Effector memory CD4-positive, alpha-beta T cell (primary cell): ENCODE data around the gene CXCR1.

Source experiments
- DNase-seq, 3 donors: peaks; one replicate each; pipeline ENCODE4 v3.0.0-alpha.2; 2020
- H3K27ac ChIP-seq: 2 replicates; pipeline ENCODE4 v1.7.0; 2013; ENCODE audit warnings: mild to moderate bottlenecking, low read length, moderate library complexity; ENCODE audit not compliant: insufficient read depth, poor library complexity, severe bottlenecking
- H3K27me3 ChIP-seq: replicated peaks from 2 replicates; pipeline ENCODE4 v1.7.0; 2013; ENCODE audit warnings: mild to moderate bottlenecking, low read length; ENCODE audit not compliant: insufficient read depth, control insufficient read depth, poor library complexity, severe bottlenecking
- H3K36me3 ChIP-seq: 2 replicates; pipeline ENCODE4 v1.7.0; 2013; ENCODE audit warnings: mild to moderate bottlenecking, low read length, moderate library complexity; ENCODE audit not compliant: control insufficient read depth, insufficient read depth
- H3K4me1 ChIP-seq: 2 replicates; pipeline ENCODE4 v1.7.0; 2013; ENCODE audit warnings: low read length, mild to moderate bottlenecking; ENCODE audit not compliant: control insufficient read depth, insufficient read depth, poor library complexity, severe bottlenecking
- H3K4me3 ChIP-seq: 2 replicates; pipeline ENCODE4 v1.7.0; 2013; ENCODE audit warnings: low read length, low read depth, mild to moderate bottlenecking; ENCODE audit not compliant: insufficient read depth, poor library complexity, severe bottlenecking
- H3K9me3 ChIP-seq: 2 replicates; pipeline ENCODE4 v1.7.0; 2013; ENCODE audit warnings: mild to moderate bottlenecking, low read length, moderate library complexity; ENCODE audit not compliant: control insufficient read depth

CXCR1 gene

GRCh38 chr2:218145124-218145523 lies 21.6 kb downstream of the CXCR1 start:
- no peaks in the 10 kb centered on the region for H3K9me3 ChIP-seq
- H3K4me3 ChIP-seq, result no peak overlapping the region
- H3K4me1 ChIP-seq, result no peaks in the 10 kb centered on the region
- no peak for DNase-seq
- no peaks in the 10 kb centered on the region for H3K27me3 ChIP-seq
- H3K36me3 ChIP-seq, result no peaks in the 10 kb centered on the region
- no peak overlapping the region for H3K27ac ChIP-seq

- Histone ChIP-seq H3K27ac (no peak overlapping the region), H3K27me3 (peaks cover 5% of the 10 kb centered on the region), H3K4me3 (no peak overlapping the region), H3K36me3 (no peaks in the 10 kb centered on the region), H3K9me3 (no peaks in the 10 kb centered on the region), H3K4me1 (no peaks in the 10 kb centered on the region)
- no peak for DNase-seq
These were observed 28.7 kb downstream of the CXCR1 start for GRCh38 chr2:218138047-218138446.

GRCh38 chr2:218137514-218137913 lies 29.2 kb downstream of the CXCR1 start:
- Histone ChIP-seq H3K9me3 (no peaks in the 10 kb centered on the region), H3K27me3 (peaks cover 5% of the 10 kb centered on the region), H3K36me3 (no peaks in the 10 kb centered on the region), H3K4me1 (no peaks in the 10 kb centered on the region), H3K4me3 (no peak overlapping the region), H3K27ac (no peak overlapping the region)
- no peak for DNase-seq

- H3K4me1 ChIP-seq, result no peaks in the 10 kb centered on the region
- H3K4me3 ChIP-seq, result no peak overlapping the region
- no peak overlapping the region for H3K27ac ChIP-seq
- H3K9me3 ChIP-seq, result no peaks in the 10 kb centered on the region
- no peak for DNase-seq
- H3K27me3 ChIP-seq, result no peaks in the 10 kb centered on the region
- no peaks in the 10 kb centered on the region for H3K36me3 ChIP-seq
These were observed 35.9 kb downstream of the CXCR1 start for GRCh38 chr2:218130822-218131221.

GRCh38 chr2:218130377-218130776 lies 36.4 kb downstream of the CXCR1 start:
- H3K4me1 ChIP-seq, result no peaks in the 10 kb centered on the region
- no peaks in the 10 kb centered on the region for H3K27me3 ChIP-seq
- no peak for DNase-seq
- H3K36me3 ChIP-seq, result no peaks in the 10 kb centered on the region
- no peaks in the 10 kb centered on the region for H3K9me3 ChIP-seq
- H3K4me3 ChIP-seq, result no peak overlapping the region
- H3K27ac ChIP-seq, result no peak overlapping the region

- no peaks in the 10 kb centered on the region for H3K9me3 ChIP-seq
- no peaks in the 10 kb centered on the region for H3K36me3 ChIP-seq
- H3K27me3 ChIP-seq, result no peaks in the 10 kb centered on the region
- no peaks in the 10 kb centered on the region for H3K4me1 ChIP-seq
- no peak for DNase-seq
- H3K27ac ChIP-seq, result no peak overlapping the region
- H3K4me3 ChIP-seq, result no peak overlapping the region
These were observed 37.2 kb downstream of the CXCR1 start for GRCh38 chr2:218129458-218130135.

- no peaks in the 10 kb centered on the region for H3K4me1 ChIP-seq
- no peaks in the 10 kb centered on the region for H3K27me3 ChIP-seq
- DNase-seq, result no peak
- H3K9me3 ChIP-seq, result no peaks in the 10 kb centered on the region
- no peak overlapping the region for H3K27ac ChIP-seq
- no peak overlapping the region for H3K4me3 ChIP-seq
- no peaks in the 10 kb centered on the region for H3K36me3 ChIP-seq
These were observed 37.8 kb downstream of the CXCR1 start for GRCh38 chr2:218128781-218129457.

- no peaks in the 10 kb centered on the region for H3K27me3 ChIP-seq
- DNase-seq, result no peak
- H3K9me3 ChIP-seq, result no peaks in the 10 kb centered on the region
- H3K36me3 ChIP-seq, result no peaks in the 10 kb centered on the region
- no peak overlapping the region for H3K4me3 ChIP-seq
- H3K4me1 ChIP-seq, result no peaks in the 10 kb centered on the region
- no peak overlapping the region for H3K27ac ChIP-seq
These were observed 38.8 kb downstream of the CXCR1 start for GRCh38 chr2:218127929-218128455.

GRCh38 chr2:218125626-218126080 lies 41.1 kb downstream of the CXCR1 start, which contains the start of gene CXCR2:
TSS of gene CXCR2 (plus strand) at chr2:218126028. CDS start at chr2:218134802, 8,774 bp downstream.
- H3K4me3 ChIP-seq, result no peak within 1 kb of the TSS
- H3K27ac ChIP-seq, result no peak within 1 kb of the TSS
- H3K4me1 ChIP-seq, result no peaks in the 10 kb centered on the region
- no peaks in the 10 kb centered on the region for H3K27me3 ChIP-seq
- DNase-seq, result no peak
- H3K36me3 ChIP-seq, result no peaks in the 10 kb centered on the region
- H3K9me3 ChIP-seq, result no peaks in the 10 kb centered on the region

GRCh38 chr2:218125095-218125494 lies 41.7 kb downstream of the CXCR1 start:
- no peak for DNase-seq
- Histone ChIP-seq H3K9me3 (no peaks in the 10 kb centered on the region), H3K4me1 (no peaks in the 10 kb centered on the region), H3K27me3 (no peaks in the 10 kb centered on the region), H3K4me3 (no peak overlapping the region), H3K27ac (no peak overlapping the region), H3K36me3 (no peaks in the 10 kb centered on the region)
